GM19043 (cell line): Measurements from ENCODE around the gene CRYBB2.
"Not testable (repeated sequence)": the region's sequence is repeated elsewhere in the genome, so short reads cannot be mapped to it uniquely, and the experiment has no call there.

Experiments
- ATAC-seq: cut with Tn5 transposase; IDR thresholded peaks from one replicate; pipeline ENCODE4 v1.9.1; 2021; ENCODE audit warnings: low read depth; ENCODE audit not compliant: unreplicated experiment

The CRYBB2 gene

GRCh38 chr22:25197340-25197739 is 22.1 kb upstream of the CRYBB2 start:
- no peak for ATAC-seq

DNA sequence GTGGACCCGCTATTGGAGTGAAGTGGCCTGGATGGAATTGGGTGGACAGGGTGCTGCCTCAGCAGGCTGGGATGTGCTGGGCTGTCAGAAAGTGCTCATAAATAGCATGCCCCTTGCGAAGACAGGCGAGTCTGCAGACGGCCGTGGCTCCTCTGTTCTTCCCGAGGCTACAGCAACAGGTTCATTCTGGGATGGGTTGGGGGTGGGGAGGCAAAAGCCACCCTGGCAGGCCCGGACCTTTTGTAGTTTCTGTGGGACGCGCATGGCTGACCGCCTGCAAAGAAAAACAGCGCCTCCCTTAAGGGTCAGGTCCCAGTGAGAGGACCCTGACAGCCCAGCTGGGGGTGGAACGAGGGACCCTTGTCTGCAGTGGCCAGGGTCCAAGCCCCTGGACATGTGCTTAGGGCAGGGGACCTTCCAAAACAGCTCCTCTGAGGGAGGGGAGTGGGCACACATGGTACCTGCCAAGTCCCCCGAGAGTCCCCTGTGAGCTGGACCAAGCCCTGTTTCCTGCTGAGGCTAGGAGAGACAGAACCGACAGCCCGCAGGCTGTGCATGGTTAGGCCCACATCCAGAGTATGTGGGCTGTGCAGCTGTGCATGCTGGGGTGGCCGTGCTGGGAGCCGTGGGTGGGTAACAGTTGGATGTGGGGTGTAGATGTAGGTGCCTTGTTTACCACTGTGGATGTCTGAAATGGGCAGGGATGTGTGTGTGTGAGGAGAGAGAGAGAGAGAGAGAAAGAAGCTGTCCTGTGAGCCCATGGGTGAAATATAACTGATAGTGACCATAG is 19.5 kb upstream of the CRYBB2 start, which contains the start of gene CRYBB3:
TSS of gene CRYBB3 (plus strand) at position 128 of the 790 bp plus-strand sequence. CDS start 1,539 bp downstream, outside the sequence.
- no peak for ATAC-seq

GRCh38 chr22:25200967-25201366 is 18.5 kb upstream of the CRYBB2 start:
- no peak for ATAC-seq

GRCh38 chr22:25201557-25202273 is 17.7 kb upstream of the CRYBB2 start:
- ATAC-seq, result no peak

GRCh38 chr22:25202290-25202921 is 17.0 kb upstream of the CRYBB2 start:
- no peak for ATAC-seq

GRCh38 chr22:25203082-25203481 is 16.4 kb upstream of the CRYBB2 start:
- no peak for ATAC-seq

DNA sequence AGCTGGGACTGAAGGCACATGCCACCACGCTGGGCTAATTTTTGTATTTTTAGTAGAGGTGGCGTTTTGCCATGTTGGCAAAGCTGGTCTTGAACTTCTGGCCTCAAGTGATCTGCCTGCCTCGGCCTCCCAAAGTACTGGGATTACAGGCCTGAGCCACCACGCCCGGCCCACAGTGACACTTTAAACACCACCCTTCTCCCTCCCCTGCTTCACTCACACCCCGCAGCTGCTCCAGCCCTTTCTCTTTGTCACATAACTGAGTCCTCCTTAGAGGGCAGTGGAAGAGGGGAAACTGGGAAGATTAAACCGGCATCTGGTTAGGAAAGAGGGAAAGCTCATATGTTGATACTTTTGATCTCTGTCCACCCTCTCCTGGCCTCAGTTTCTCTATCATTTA is 14.9 kb upstream of the CRYBB2 start:
- ATAC-seq, result not testable (repeated sequence)

DNA sequence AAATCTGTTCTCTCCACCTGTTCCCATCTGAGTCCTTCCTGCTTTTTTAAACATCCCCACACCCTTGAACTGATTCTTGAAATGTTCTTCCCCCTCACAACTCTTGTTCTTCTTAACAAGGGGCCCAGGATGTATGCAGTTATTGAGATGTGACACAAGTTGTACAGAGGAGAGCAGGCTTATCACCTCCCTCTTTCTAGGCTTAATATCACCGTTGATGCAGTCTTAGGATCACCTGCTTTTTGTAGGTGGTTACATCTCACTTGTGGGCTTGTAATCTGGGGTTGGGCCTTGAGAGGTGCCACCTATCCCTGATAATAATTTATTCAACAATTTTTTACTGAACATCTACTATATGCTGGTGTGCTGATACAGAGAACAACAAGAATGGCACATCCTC is 13.6 kb upstream of the CRYBB2 start:
- no peak for ATAC-seq

DNA sequence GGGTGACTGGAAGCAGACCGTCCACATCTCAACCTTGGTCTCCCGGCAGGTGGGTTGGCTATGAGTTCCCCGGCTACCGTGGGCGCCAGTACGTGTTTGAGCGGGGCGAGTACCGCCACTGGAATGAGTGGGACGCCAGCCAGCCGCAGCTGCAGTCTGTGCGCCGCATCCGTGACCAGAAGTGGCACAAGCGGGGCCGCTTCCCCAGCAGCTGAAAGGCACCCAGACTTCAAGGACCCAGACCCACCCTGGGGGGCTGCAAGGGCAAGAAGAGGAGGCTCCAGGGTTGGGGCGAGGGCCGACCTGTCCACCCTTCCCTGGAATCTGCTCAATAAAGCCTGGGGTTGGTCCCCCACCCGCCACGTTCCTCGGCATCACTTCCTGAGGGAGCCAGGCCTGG is 12.4 kb upstream of the CRYBB2 start:
- no peak for ATAC-seq

GRCh38 chr22:25207553-25208157 is 11.8 kb upstream of the CRYBB2 start:
- no peak for ATAC-seq

GRCh38 chr22:25208328-25208727 is 11.1 kb upstream of the CRYBB2 start:
- ATAC-seq, result no peak

DNA sequence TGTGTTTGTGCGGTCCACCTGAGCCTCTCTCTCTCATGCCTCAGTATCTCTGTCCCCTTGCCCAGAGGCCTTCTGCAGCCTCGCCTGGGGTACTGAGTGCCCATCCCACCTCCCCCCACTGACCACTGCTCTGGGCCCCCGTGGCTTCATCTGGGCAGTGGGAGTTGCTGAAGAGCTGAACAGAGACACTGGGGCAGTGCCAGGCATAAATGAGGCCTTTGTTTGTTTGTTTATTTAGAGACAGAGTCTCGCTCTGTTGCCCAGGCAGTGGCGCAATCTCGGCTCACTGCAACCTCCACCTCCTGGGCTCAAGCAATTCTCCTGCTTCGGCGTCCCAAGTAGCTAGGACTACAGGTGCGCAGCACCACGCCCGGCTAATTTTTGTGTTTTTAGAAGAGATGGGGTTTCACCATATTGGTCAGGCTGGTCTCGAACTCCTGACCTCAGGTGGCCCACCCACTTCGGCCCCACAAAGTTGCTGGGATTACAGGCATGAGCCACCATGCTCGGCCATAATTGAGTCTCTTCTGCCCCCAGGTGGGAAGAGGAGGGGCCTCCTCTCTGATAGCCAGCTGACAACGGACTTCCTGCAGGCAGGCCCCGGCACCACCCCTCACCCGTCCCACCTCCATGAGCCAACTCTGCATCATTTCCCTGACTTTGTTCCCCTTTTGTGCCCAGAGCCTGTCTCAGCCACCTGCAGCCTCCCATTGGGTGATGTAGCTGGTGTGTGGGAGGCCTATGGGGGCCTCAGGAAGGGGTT is 10.5 kb upstream of the CRYBB2 start:
- ATAC-seq, result no peak

GRCh38 chr22:25210793-25211192 is 8.6 kb upstream of the CRYBB2 start:
- no peak for ATAC-seq

- no peak for ATAC-seq
Measured at GRCh38 chr22:25212337-25212736, 7.1 kb upstream of the CRYBB2 start.

GRCh38 chr22:25213221-25213620 is 6.2 kb upstream of the CRYBB2 start:
- ATAC-seq, result no peak

GRCh38 chr22:25216230-25216629 is 3.2 kb upstream of the CRYBB2 start:
- ATAC-seq, result no peak

DNA sequence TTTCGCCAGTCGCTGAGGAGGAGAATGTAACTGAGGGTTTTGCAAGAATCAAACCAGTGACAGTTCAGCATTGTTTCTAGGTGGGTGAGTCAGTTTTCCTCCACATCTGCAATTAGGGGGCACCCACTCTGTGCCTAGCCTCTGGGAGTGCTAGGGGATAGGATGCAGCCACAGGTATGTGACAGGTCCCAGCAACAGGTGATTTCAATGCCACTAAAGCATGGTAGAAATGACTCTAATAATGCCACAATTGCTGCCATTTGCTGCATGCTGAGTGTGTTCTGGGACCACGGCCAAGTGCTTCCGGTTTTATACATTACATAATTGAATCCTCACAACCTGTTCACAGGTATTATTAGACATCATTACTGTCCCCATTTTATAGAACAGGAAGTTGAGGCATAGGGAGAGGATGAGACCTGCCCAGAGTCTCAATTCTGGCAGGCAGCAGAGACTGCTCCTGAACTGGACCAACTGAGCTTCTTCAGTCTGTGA is 556 bp downstream of the CRYBB2 start:
- ATAC-seq, result no peak

DNA sequence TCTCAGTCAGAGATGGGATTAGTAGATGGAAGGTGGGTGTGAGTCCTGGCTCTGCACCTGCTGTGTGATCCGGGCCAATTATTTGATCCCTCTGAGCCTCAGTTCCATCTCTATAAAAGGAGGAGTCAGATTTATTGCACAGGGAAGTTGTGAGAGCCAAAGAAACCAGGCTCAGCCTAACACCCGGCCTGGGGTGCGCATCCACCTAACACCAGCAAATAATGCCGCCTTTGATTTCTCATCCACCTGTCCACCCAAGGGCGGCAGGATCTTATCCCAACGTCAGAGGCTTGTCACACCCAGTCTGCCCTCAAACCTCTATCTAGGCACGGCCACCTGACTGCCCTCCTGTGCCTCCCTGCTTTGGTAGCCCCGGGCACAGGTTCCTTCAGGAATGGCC is 2.4 kb downstream of the CRYBB2 start:
- ATAC-seq, result no peak

GRCh38 chr22:25223269-25223850 is 3.9 kb downstream of the CRYBB2 start:
- ATAC-seq, result no peak

DNA sequence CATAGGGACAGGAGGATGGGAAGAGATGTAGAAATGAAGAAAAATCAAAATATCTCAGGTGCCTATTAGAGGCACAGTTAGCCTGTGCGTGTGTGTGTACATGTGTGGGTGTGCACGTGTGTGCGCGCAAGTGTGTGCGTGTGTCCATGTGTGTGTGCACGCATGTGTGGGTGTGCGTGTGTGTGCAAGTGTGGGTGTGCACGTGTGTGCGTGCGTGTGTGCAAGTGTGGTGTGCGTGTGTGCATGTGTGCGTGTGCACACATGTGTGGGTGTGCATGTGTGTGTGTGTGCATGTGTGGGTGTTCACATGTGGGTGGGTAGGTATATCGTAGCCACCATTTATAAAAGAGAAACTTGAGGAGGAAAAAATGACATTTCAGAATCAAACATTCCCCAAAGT is 9.4 kb downstream of the CRYBB2 start:
- no peak for ATAC-seq
